Left ventricle myocardium inferior (tissue), 1 donor: ENCODE data around the gene CHADL. TPM values are rescaled to one million over a fixed set of nuclear protein-coding genes. Genes with fewer than 3 reads are reported as not detected.
A peak's percentile ranks its signal among the peaks of the same experiment; 100 is the strongest.

Source experiments
- DNase-seq: peaks from one replicate; pipeline ENCODE4 v3.0.0-alpha.2; 2020
- H3K27ac ChIP-seq: fragments of 200-600 bp; replicated peaks from 2 replicates; pipeline ENCODE4 v1.8.0; 2021
- H3K27me3 ChIP-seq: fragments of 200-600 bp; 2 replicates; pipeline ENCODE4 v1.8.0; 2021; ENCODE audit warnings: low read depth
- H3K36me3 ChIP-seq: fragments of 200-600 bp; 2 replicates; pipeline ENCODE4 v1.8.0; 2021
- H3K4me1 ChIP-seq: fragments of 200-600 bp; 2 replicates; pipeline ENCODE4 v1.8.0; 2021
- H3K4me3 ChIP-seq: fragments of 200-600 bp; 2 replicates; pipeline ENCODE4 v1.8.0; 2021; ENCODE audit warnings: mild to moderate bottlenecking, moderate library complexity
- H3K9me3 ChIP-seq: fragments of 200-600 bp; replicated peaks from 2 replicates; pipeline ENCODE4 v1.8.0; 2021
- CTCF ChIP-seq: fragments of 200-600 bp; IDR thresholded peaks from 2 replicates; pipeline ENCODE4 v1.8.0; 2021; ENCODE audit warnings: antibody characterized with exemption, mild to moderate bottlenecking, borderline replicate concordance
- intact Hi-C: fragments of 100-400 bp; cut with micrococcal nuclease; formaldehyde crosslinking; loops from one replicate; pipeline ENCODE4 v1.11.0; 2022
- total RNA-seq: library from RNA; stranded (reverse); fragmentation: NEBNext Ultra II Directional; extraction: Animal tissue kit (Norgen Biotek cat#: 25700); gene quantifications from one replicate; pipeline ENCODE4 v1.2.1, GENCODE V29; 2021
- donor health status: DM: no; HTN: yes; CAD: no; lungs with severe emphysema.

CHADL gene
- total RNA-seq, 1 donor from 2014 or later, result 10.3 TPM

DNA sequence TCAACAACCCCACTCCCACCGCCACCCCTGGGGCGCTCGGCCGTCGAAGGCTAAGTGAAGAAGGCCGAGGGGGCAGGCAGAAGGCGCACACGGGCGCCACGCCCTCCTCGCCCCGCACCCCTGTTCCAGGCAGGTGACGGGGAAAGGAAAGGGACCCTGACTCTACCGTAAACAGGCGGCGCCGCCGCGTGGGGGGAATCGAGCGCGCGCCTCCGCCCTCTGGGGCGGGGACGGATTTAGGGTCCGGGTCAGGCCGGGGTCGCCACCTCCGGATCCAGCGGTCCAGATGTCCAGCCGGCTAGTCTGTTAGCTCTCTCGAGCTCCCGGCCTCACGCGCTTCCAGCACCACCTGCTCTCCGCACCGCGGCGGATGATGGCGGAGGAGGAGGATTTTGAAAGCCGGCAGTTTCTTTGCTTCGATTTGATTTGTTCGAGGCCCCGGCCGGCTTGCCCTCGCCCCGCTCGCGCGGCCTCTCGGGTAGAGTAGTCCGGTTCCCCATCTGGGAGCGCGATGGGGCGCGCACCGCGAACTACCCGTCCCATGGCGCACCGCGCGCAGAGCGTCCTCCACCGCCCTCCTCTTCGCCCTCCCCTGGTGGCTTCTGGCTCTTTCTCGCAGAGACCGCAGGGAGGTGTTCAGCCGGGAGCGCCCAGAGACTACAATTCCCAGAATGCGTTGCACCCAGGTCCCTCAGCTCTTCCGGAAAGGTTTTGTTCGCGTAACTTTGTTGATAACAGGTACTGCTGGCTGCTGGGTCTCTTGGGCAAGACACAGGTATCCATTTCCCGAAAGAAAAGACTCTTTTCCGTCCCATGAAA is 45.3 kb upstream of the CHADL start, which contains the start of gene RANGAP1:
RANGAP1 (minus strand) TSS at position 368 of the 819 bp plus-strand sequence. CDS start 5,143 bp downstream, outside the sequence.
- peak within 1 kb of the TSS; percentile 84 for H3K27ac ChIP-seq
- TF ChIP-seq CTCF, result peak; percentile 51
- H3K27me3 ChIP-seq, result no peaks in the 10 kb centered on the region
- intact Hi-C loops, result no loop called here
- H3K9me3 ChIP-seq, result no peaks in the 10 kb centered on the region
- H3K36me3 ChIP-seq, result peaks cover 20% of the 10 kb centered on the region
- peaks cover 29% of the 10 kb centered on the region for H3K4me1 ChIP-seq
- H3K4me3 ChIP-seq, result peak within 1 kb of the TSS; percentile 90
- DNase-seq, result peak; percentile 98

DNA sequence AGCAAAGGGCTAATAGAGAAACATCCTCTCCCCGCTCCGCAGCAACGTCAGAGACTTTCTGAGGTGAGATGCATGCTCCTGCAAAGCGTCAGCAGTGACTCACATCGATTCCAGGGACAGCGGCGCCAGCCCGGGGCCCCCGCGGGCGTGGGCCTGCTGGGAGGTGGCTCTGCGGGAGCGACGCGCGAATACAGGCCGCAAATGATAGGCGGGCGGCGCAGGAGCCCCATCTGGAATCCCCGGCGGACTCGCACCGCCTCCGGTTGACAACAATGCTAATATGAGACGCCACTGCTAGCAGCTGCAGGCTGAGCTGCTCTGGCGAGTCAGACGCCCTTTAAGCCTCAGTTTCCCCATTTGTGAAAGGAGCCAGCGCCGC is 44.7 kb upstream of the CHADL start:
- intact Hi-C loops, result no loop called here

DNA sequence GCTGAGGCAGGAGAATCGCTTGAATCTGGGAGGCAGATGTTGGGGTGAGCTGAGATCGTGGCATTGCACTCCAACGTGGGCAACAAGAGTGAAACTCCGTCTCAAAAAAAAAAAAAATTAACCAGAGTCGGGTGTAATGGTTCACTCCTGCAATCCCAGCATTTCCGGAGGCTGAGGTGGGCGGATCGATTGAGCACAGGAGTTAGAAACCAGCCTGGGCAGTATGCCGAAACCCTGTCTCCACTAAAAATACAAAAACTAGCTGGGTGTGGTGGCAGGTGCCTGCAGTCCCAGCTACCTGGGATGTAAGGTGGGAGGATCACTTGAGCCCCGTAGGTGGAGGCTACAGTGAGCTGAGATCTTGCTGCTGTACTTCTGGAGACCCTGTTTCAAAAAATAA is 43.7 kb upstream of the CHADL start:
- no peaks in the 10 kb centered on the region for H3K27me3 ChIP-seq
- TF ChIP-seq CTCF, result no peak
- no peak overlapping the region for H3K4me3 ChIP-seq
- intact Hi-C loops, result no loop called here
- H3K27ac ChIP-seq, result no peak overlapping the region
- no peak for DNase-seq
- H3K9me3 ChIP-seq, result no peaks in the 10 kb centered on the region
- peaks cover 34% of the 10 kb centered on the region for H3K4me1 ChIP-seq
- H3K36me3 ChIP-seq, result peaks cover 35% of the 10 kb centered on the region

More for the DNA sequence above, 44.7 kb upstream of the CHADL start:
- Histone ChIP-seq H3K9me3 (no peaks in the 10 kb centered on the region), H3K4me1 (peaks cover 34% of the 10 kb centered on the region), H3K27me3 (no peaks in the 10 kb centered on the region), H3K36me3 (peaks cover 26% of the 10 kb centered on the region), H3K27ac (peak overlapping the region; percentile 84), H3K4me3 (peak overlapping the region; percentile 90)
- DNase-seq, result peak; percentile 25
- TF ChIP-seq CTCF, result no peak

DNA sequence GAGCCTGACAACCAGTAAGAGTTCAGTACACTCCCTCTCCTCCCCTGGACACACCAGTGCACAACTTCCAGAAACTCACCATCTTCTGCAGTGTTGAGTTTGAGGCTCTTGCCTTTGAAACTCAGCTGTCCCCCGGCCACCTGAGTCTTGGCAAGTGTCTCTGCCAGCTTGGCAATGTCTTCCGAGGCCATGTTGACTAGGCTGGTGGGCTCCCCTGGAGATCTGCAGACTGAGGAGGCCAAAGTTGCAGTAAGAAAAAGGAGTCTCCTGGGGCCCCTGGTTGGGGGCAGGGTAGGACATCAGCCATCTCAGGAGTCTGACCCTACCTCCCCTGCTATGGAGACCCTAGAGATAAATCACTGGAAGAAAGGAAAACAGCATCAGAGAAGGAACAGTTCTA is 40.1 kb upstream of the CHADL start:
- DNase-seq, result no peak
- no peak overlapping the region for H3K4me3 ChIP-seq
- intact Hi-C loops, result no loop called here
- peaks cover 19% of the 10 kb centered on the region for H3K4me1 ChIP-seq
- H3K36me3 ChIP-seq, result peaks cover 67% of the 10 kb centered on the region
- H3K27me3 ChIP-seq, result no peaks in the 10 kb centered on the region
- H3K27ac ChIP-seq, result no peak overlapping the region
- no peak for TF ChIP-seq CTCF
- H3K9me3 ChIP-seq, result no peaks in the 10 kb centered on the region

GRCh38 chr22:41280065-41280464 is 39.3 kb upstream of the CHADL start:
- peaks cover 75% of the 10 kb centered on the region for H3K36me3 ChIP-seq
- intact Hi-C loops, result no loop called here

More at GRCh38 chr22:41280065-41280464, 39.3 kb upstream of the CHADL start:
- TF ChIP-seq CTCF, result no peak
- peaks cover 11% of the 10 kb centered on the region for H3K4me1 ChIP-seq
- no peak overlapping the region for H3K4me3 ChIP-seq
- no peaks in the 10 kb centered on the region for H3K27me3 ChIP-seq
- no peak for DNase-seq
- no peak overlapping the region for H3K27ac ChIP-seq
- no peaks in the 10 kb centered on the region for H3K9me3 ChIP-seq
